Testis (tissue), 2 donors: Measurements from ENCODE around the gene RPS14.

Source experiments
- CTCF ChIP-seq, 3 experiments: fragments of 450-650 bp in 2 of 3; fragments of 200-600 bp in 1 of 3; sonication (generic) in 1 of 3; IDR thresholded peaks; one replicate each; pipeline ENCODE4 v1.5.1; 2016 to 2019; ENCODE audit warnings: antibody characterized with exemption in 3 of 3, mild to moderate bottlenecking in 2 of 3, moderate library complexity in 1 of 3
- POLR2A ChIP-seq: fragments of 450-650 bp; IDR thresholded peaks from one replicate; pipeline ENCODE4 v1.6.1; 2017; ENCODE audit warnings: antibody characterized with exemption, mild to moderate bottlenecking, moderate library complexity

- no peak for TF ChIP-seq CTCF (IDR thresholded peaks at IDR 0.05)
- no peak for TF ChIP-seq POLR2A
Observed at GRCh38 chr5:150460781-150461180, 11.2 kb upstream of the RPS14 start.
